CD4-positive, alpha-beta memory T cell (primary cell): ENCODE data around the gene ZSCAN2. TPM values are rescaled to one million over a fixed set of nuclear protein-coding genes. Genes with fewer than 3 reads are reported as not detected.
"Not testable (repeated sequence)": the region's sequence is repeated elsewhere in the genome, so short reads cannot be mapped to it uniquely, and the experiment has no call there.

Experiments
- CTCF ChIA-PET: fragments of 350-600 bp; sonication (Branson Sonifier 250); formaldehyde crosslinking; loops from one replicate; lab custom pipeline; 2021; ENCODE audit warnings: inconsistent platforms; ENCODE audit not compliant: partially characterized antibody; lab: Charles Lee
- POLR2A ChIA-PET: fragments of 350-600 bp; sonication (Branson Sonifier 250); formaldehyde crosslinking; loops from one replicate; lab custom pipeline; 2021; ENCODE audit not compliant: partially characterized antibody; lab: Charles Lee
- DNase-seq, 5 donors: peaks; one replicate each; pipeline versions ENCODE4 v3.0.0 to v3.0.0-alpha.2; 2020 to 2022; ENCODE audit warnings: mixed read lengths in 1 of 5
- H3K27ac ChIP-seq: one replicate; pipeline ENCODE4 v1.7.0; 2013; ENCODE audit warnings: low read depth, low read length
- H3K27me3 ChIP-seq: 2 replicates; pipeline ENCODE4 v1.7.0; 2013; ENCODE audit warnings: mild to moderate bottlenecking, low read length, moderate library complexity; ENCODE audit not compliant: insufficient read depth
- H3K36me3 ChIP-seq: 2 replicates; pipeline ENCODE4 v1.7.0; 2013; ENCODE audit warnings: mild to moderate bottlenecking, low read length, moderate library complexity; ENCODE audit not compliant: insufficient read depth
- H3K4me1 ChIP-seq: 2 replicates; pipeline ENCODE4 v1.7.0; 2013; ENCODE audit warnings: mild to moderate bottlenecking, low read length, moderate library complexity; ENCODE audit not compliant: insufficient read depth
- H3K4me3 ChIP-seq, 2 donors: one replicate each; pipeline ENCODE4 v1.7.0; 2013; ENCODE audit warnings: low read length in 2 of 2, mild to moderate bottlenecking in 1 of 2
- H3K9me3 ChIP-seq, 2 donors: one replicate each; pipeline ENCODE4 v1.7.0; 2013; ENCODE audit warnings: low read length in 2 of 2, control low read depth in 1 of 2; ENCODE audit not compliant: control insufficient read depth in 1 of 2
- H3K27ac Mint-ChIP-seq, 7 donors: one replicate each; pipeline ENCODE4 v1.8.0; 2020 to 2021; ENCODE audit warnings: mixed read lengths in 7 of 7, mild to moderate bottlenecking in 6 of 7, inconsistent platforms in 3 of 7, moderate library complexity in 3 of 7
- H3K27me3 Mint-ChIP-seq, 2 donors: one replicate each; pipeline ENCODE4 v1.8.0; 2020 to 2021; ENCODE audit warnings: mixed read lengths in 2 of 2
- H3K36me3 Mint-ChIP-seq, 2 donors: one replicate each; pipeline ENCODE4 v1.8.0; 2020 to 2021; ENCODE audit warnings: mixed read lengths in 2 of 2, inconsistent platforms in 1 of 2, mild to moderate bottlenecking in 1 of 2
- H3K4me1 Mint-ChIP-seq, 4 donors: one replicate each; pipeline ENCODE4 v1.8.0; 2020 to 2021; ENCODE audit warnings: mixed read lengths in 4 of 4, mild to moderate bottlenecking in 1 of 4
- H3K4me3 Mint-ChIP-seq, 8 donors: one replicate each; pipeline ENCODE4 v1.8.0; 2020 to 2021; ENCODE audit warnings: mixed read lengths in 8 of 8, mild to moderate bottlenecking in 7 of 8, moderate library complexity in 6 of 8, inconsistent platforms in 3 of 8
- H3K9me3 Mint-ChIP-seq, 8 donors: one replicate each; pipeline ENCODE4 v1.8.0; 2020 to 2021; ENCODE audit warnings: mixed read lengths in 8 of 8, mild to moderate bottlenecking in 5 of 8, inconsistent platforms in 3 of 8, moderate library complexity in 1 of 8
- intact Hi-C: fragments of 100-400 bp; cut with micrococcal nuclease; formaldehyde crosslinking; loops from one replicate; pipeline ENCODE4 v1.15.1; 2023
- polyA plus RNA-seq, 2 donors: library from polyadenylated mRNA; unstranded; fragments of 300-500 nt; fragmentation: Illumina TruSeq; gene quantifications; one replicate each; pipeline ENCODE4 v1.2.3, GENCODE V29; 2021
- total RNA-seq, 2 experiments: library from RNA; stranded (reverse); gene quantifications; one replicate each; pipeline ENCODE4 v1.2.3, GENCODE V29; 2021

The ZSCAN2 gene
- total RNA-seq = 10 to 100 TPM; 11.4 to 14.1 TPM
- polyA plus RNA-seq = 1 to 10 TPM; 3.3 to 4.5 TPM

DNA sequence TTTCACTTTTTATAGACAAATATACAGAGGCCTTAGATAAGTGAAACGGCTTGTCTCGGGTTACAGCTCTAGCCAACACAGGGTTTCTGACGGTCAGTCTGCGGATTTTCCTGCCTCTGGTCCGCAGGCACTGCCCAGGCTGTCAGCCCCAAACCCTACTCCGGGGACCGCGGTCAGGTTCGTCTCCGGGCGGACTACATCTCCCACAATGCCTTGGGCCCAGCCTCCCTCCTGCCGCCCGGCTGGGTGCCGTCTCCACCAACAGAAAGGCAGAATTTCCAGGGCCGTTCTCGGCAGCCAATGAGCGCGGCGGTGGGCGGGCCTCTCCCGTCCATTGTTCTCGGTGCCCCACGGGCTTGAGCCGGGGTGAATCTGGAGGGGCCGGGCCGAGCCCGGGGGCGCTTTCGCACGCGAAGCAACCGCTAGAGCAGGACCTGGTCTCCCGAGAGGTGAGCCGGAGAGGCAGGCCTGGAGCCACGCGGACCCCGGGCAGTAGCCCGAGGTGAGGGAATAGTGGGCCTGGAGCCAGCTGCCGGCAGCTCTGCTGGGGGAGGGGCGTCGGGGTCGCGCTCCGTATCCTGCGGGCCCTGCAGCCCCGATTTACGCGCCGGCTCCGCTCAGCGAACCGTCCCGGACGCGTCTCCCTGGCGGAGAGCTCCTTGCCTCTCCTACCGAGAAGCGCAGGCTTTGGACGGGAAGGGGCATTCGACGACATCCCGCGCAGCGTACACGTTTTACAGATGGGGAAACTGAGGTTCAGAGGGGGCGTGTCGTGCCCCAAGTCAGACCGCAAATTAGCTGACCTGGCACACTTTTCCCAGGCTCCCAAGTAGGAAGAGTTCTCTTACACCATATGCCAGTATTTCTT lies at the start of gene ZSCAN2:
Gene ZSCAN2, plus strand, starts transcription at position 323 of the 868 bp plus-strand sequence. CDS start 2,919 bp downstream, outside the sequence.
- peak within 1 kb of the TSS; percentile 83 to 96 (median 92) for H3K27ac Mint-ChIP-seq
- peak; percentile 89 to 94 (median 91) for DNase-seq
- no peaks in the 10 kb centered on the region for H3K27me3 Mint-ChIP-seq
- ChIA-PET POLR2A (interaction anchor here (0.5 to 4.5 kb wide), 11 partner anchors 19 to 1110 kb away, joined by 3 to 39 read pairs (median 4); partner anchors contain the start of genes PDE8A, SEC11A and WDR73), CTCF (interaction anchor here (1.1 to 1.7 kb wide), 5 partner anchors 13 to 58 kb away, joined by 3 to 12 read pairs (median 4); no protein-coding TSS in a partner anchor)
- H3K9me3 ChIP-seq = no peaks in the 10 kb centered on the region
- peak within 1 kb of the TSS; percentile 59 for H3K27ac ChIP-seq
- no peaks in the 10 kb centered on the region for H3K36me3 ChIP-seq
- H3K27me3 ChIP-seq = no peaks in the 10 kb centered on the region
- H3K4me3 Mint-ChIP-seq = peak within 1 kb of the TSS; percentile 91 to 99 (median 96)
- peaks cover 13 to 31% of the 10 kb centered on the region in 2 donors for H3K36me3 Mint-ChIP-seq
- intact Hi-C loops = loop anchor here (1.0 to 2.0 kb wide), 5 partner anchors 30 to 380 kb away; partner anchors contain the start of genes PDE8A, WDR73 and ZNF592
- peaks cover 50% of the 10 kb centered on the region for H3K4me1 ChIP-seq
- peak within 1 kb of the TSS; percentile 85 to 93 for H3K4me3 ChIP-seq
- H3K4me1 Mint-ChIP-seq = peaks cover 45 to 75% (median 62%) of the 10 kb centered on the region in 4 donors
- H3K9me3 Mint-ChIP-seq = no peaks in the 10 kb centered on the region

DNA sequence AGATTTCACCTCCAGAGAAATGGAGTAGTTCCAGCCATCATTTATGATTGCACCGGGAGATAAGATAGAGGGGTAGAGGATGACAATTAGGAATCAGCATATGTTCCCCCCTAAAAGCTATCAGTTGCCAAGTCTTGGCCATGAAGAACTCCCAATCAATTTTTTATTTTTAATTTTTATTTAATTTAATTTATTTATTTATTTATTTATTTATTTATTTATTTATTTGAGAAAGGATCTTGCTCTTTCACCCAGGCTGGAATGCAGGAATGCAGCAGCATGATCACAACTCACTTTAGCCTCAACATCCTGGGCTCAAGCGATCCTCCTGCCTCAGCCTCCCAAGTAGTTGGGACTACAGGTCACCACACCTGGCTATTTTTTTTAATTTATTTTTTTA lies 49.2 kb upstream of the ZSCAN2 start:
- intact Hi-C loops, H3K27me3 Mint-ChIP-seq, DNase-seq, H3K27ac ChIP-seq, POLR2A ChIA-PET, H3K36me3 ChIP-seq, H3K4me3 Mint-ChIP-seq, H3K27me3 ChIP-seq, CTCF ChIA-PET, H3K27ac Mint-ChIP-seq, H3K4me3 ChIP-seq, H3K9me3 ChIP-seq, H3K9me3 Mint-ChIP-seq, H3K4me1 ChIP-seq: not testable (repeated sequence)
- Mint-ChIP-seq H3K36me3 (peaks cover 19 to 28% of the 10 kb centered on the region in 2 donors), H3K4me1 (peaks cover 11 to 29% (median 23%) of the 10 kb centered on the region in 4 donors)

DNA sequence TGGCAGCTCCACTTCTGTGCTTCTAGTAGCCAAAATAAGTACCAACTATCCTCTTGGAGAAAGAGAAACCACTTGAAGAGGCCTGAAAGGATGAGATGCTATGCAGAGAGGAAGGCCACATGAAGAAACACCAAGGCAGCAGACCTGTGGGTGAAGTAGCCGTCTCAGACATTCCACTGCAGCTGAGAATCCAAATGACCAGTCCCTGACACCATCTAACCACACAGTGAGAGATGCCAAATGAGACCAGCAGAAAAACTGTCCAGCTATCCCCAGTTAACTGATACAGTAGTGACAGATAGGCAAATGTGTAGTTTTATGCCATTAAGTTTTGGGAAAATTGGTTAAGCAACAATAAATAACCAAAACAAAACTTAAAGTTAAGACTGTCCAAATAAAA lies 47.9 kb upstream of the ZSCAN2 start:
- H3K27me3 ChIP-seq = no peaks in the 10 kb centered on the region
- H3K27ac ChIP-seq = no peak overlapping the region
- peaks cover under 1% of the 10 kb centered on the region for H3K4me1 ChIP-seq
- Mint-ChIP-seq H3K4me3 (no peak overlapping the region), H3K36me3 (peaks cover 15 to 27% of the 10 kb centered on the region in 2 donors), H3K4me1 (peaks cover 6 to 24% (median 16%) of the 10 kb centered on the region in 4 donors), H3K9me3 (no peaks in the 10 kb centered on the region), H3K27ac (no peak overlapping the region), H3K27me3 (no peaks in the 10 kb centered on the region)
- no peaks in the 10 kb centered on the region for H3K9me3 ChIP-seq
- no peak for DNase-seq
- no peak overlapping the region for H3K4me3 ChIP-seq
- ChIA-PET CTCF (no interaction called here), POLR2A (no interaction called here)
- H3K36me3 ChIP-seq = no peaks in the 10 kb centered on the region
- intact Hi-C loops = no loop called here

DNA sequence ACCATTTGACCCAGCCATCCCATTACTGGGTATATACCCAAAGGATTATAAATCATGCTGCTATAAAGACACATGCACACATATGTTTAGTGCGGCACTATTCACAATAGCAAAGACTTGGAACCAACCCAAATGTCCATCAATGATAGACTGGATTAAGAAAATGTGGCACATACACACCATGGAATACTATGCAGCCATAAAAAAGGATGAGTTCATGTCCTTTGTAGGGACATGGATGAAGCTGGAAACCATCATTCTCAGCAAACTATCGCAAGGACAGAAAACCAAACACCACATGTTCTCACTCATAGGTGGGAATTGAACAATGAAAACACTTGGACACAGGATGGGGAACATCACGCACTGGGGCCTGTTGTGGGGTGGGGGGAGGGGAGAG lies 44.1 kb upstream of the ZSCAN2 start:
- CTCF ChIA-PET, H3K36me3 Mint-ChIP-seq: not testable (repeated sequence)

DNA sequence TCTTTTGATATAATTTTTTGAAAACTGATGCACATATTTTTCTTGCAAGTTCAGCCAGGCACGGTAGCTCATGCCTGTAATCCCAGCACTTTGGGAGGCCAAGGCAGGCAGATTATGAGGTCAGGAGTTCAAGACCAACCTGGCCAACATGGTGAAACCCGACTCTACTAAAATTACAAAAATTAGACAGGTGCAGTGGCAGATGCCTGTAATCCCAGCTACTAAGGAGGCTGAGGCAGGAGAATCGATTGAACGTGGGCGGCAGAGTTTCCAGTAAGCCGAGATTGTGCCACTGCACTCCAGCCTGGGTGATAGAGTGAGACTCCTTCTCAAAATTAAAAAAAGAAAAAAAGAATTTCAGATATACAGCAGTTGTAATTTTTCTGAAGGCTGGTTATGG lies 32.8 kb upstream of the ZSCAN2 start:
- POLR2A ChIA-PET = interaction anchor here (0.6 kb wide), 1 partner anchor 741 kb away, joined by 3 read pairs; no protein-coding TSS in a partner anchor
- intact Hi-C loops, H3K27ac Mint-ChIP-seq, H3K9me3 ChIP-seq, H3K36me3 ChIP-seq, H3K27me3 ChIP-seq, H3K4me3 ChIP-seq, H3K27ac ChIP-seq, DNase-seq, H3K36me3 Mint-ChIP-seq, H3K9me3 Mint-ChIP-seq, H3K4me1 ChIP-seq, H3K27me3 Mint-ChIP-seq: not testable (repeated sequence)
- H3K4me3 Mint-ChIP-seq = peak overlapping the region in 2 of 8 donors; percentile 18 to 46
- CTCF ChIA-PET = interaction anchor here (0.6 kb wide), 1 partner anchor 919 kb away, joined by 3 read pairs; no protein-coding TSS in a partner anchor
- H3K4me1 Mint-ChIP-seq = peaks cover 4 to 24% (median 10%) of the 10 kb centered on the region in 4 donors

More for the DNA sequence above, 44.1 kb upstream of the ZSCAN2 start:
- POLR2A ChIA-PET, H3K4me3 ChIP-seq, H3K27ac ChIP-seq, H3K27me3 ChIP-seq, H3K27me3 Mint-ChIP-seq, H3K36me3 ChIP-seq, H3K27ac Mint-ChIP-seq, DNase-seq, intact Hi-C loops, H3K4me3 Mint-ChIP-seq, H3K4me1 ChIP-seq, H3K9me3 Mint-ChIP-seq, H3K9me3 ChIP-seq: not testable (repeated sequence)
- peaks cover 5 to 18% (median 15%) of the 10 kb centered on the region in 4 donors for H3K4me1 Mint-ChIP-seq

DNA sequence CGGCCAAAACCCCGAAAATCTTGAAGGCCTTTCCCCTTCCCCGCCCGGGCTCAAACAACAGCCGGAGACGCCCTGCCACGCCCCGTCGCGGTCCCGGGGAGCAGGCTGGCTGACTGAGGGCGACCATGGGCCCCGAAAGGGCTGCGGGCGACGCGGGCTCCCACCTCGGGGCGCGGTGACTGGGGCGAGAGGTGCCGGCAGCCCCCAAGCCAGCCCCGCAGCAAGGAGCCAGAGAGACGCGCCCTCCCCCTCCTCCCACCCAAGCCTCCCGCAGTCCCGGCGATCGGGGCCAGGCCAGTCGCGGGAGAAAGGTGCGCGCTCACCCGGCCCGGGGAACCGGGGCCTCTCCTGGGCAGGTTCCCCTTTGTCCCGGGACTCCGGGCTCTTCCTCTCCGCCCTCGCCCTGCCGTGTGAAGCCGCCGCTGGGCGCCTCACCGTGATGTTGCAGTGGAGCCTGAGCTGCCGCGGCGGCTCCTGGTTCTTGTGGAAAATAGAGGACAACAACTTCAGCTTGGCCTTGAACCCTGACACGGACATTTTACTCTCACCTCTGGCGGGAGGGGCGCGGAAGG lies 30.6 kb upstream of the ZSCAN2 start:
- Histone ChIP-seq H3K4me3 (peak overlapping the region; percentile 65 to 69), H3K27me3 (no peaks in the 10 kb centered on the region), H3K4me1 (peaks cover 7% of the 10 kb centered on the region), H3K9me3 (no peaks in the 10 kb centered on the region), H3K27ac (peak overlapping the region; percentile 43), H3K36me3 (no peaks in the 10 kb centered on the region)
- DNase-seq = peak; percentile 24 to 57 (median 41)
- intact Hi-C loops = loop anchor here (2.0 kb wide), 1 partner anchor 31 kb away; the partner anchor contains the start of gene ZSCAN2
- CTCF ChIA-PET = interaction anchor here (0.9 to 7.9 kb wide), 16 partner anchors 9 to 418 kb away, joined by 3 to 51 read pairs (median 4); partner anchors contain the start of genes PDE8A and WDR73
- H3K4me3 Mint-ChIP-seq = peak overlapping the region; percentile 83 to 91 (median 87)
- H3K36me3 Mint-ChIP-seq = peaks cover 0 to 2% of the 10 kb centered on the region in 2 donors
- no peaks in the 10 kb centered on the region for H3K27me3 Mint-ChIP-seq
- H3K27ac Mint-ChIP-seq = peak overlapping the region; percentile 77 to 95 (median 89)
- H3K9me3 Mint-ChIP-seq = peaks cover 0 to 2% (median 0%) of the 10 kb centered on the region in 8 donors
- peaks cover 4 to 24% (median 10%) of the 10 kb centered on the region in 4 donors for H3K4me1 Mint-ChIP-seq
- POLR2A ChIA-PET = interaction anchor here (0.6 to 2.4 kb wide), 11 partner anchors 18 to 1585 kb away, joined by 3 to 13 read pairs (median 4); partner anchors contain the start of genes PDE8A and ZSCAN2
